Urothelium cell line (cell line): ENCODE results near the gene PTHLH.
A peak's percentile ranks its signal among the peaks of the same experiment; 100 is the strongest.

Experiments used
- DNase-seq: peaks from one replicate; pipeline ENCODE4 v3.0.0; 2011; ENCODE audit warnings: low spot score, mixed read lengths
- FAIRE-seq: peaks from 2 replicates; lab custom pipeline; 2011; peaks lifted over from hg19 to GRCh38; lab: Jason Lieb, UNC

The PTHLH gene

GRCh38 chr12:27972721-27973120 is at the start of gene PTHLH:
Gene PTHLH, minus strand, starts transcription at chr12:27972733. Its CDS starts 3,239 bp downstream, at chr12:27969494.
- no peak for FAIRE-seq

GRCh38 chr12:28021704-28022103 is 49.2 kb upstream of the PTHLH start:
- FAIRE-seq (no peak), DNase-seq (no peak)

More at GRCh38 chr12:27972721-27973120, at the start of gene PTHLH:
- DNase-seq, result no peak

GRCh38 chr12:28017873-28018255 is 45.3 kb upstream of the PTHLH start:
- no peak for FAIRE-seq
- no peak for DNase-seq

GRCh38 chr12:28017126-28017872 is 44.8 kb upstream of the PTHLH start:
- FAIRE-seq (no peak), DNase-seq (no peak)

- DNase-seq, result no peak
- no peak for FAIRE-seq
Observed at GRCh38 chr12:28015165-28015564, 42.6 kb upstream of the PTHLH start.

- FAIRE-seq (no peak), DNase-seq (no peak)
Observed at GRCh38 chr12:28014196-28014595, 41.7 kb upstream of the PTHLH start.

GRCh38 chr12:28012333-28012918 is 39.9 kb upstream of the PTHLH start:
- FAIRE-seq (no peak), DNase-seq (no peak)

GRCh38 chr12:28010036-28010435 is 37.5 kb upstream of the PTHLH start:
- no peak for FAIRE-seq
- no peak for DNase-seq

- DNase-seq, result no peak
Observed at GRCh38 chr12:27999970-28000369, 27.4 kb upstream of the PTHLH start.

GRCh38 chr12:27999521-27999920 is 27.0 kb upstream of the PTHLH start:
- FAIRE-seq (no peak), DNase-seq (no peak)

More at GRCh38 chr12:27999970-28000369, 27.4 kb upstream of the PTHLH start:
- FAIRE-seq, result no peak

GRCh38 chr12:27998658-27999057 is 26.1 kb upstream of the PTHLH start:
- FAIRE-seq, result no peak
- DNase-seq, result no peak

GRCh38 chr12:27998170-27998569 is 25.6 kb upstream of the PTHLH start:
- no peak for DNase-seq
- no peak for FAIRE-seq

GRCh38 chr12:27996761-27997160 is 24.2 kb upstream of the PTHLH start:
- DNase-seq (no peak), FAIRE-seq (no peak)

- no peak for DNase-seq
- FAIRE-seq, result no peak
Observed at GRCh38 chr12:27995406-27995805, 22.9 kb upstream of the PTHLH start.

GRCh38 chr12:27988594-27989233 is 16.2 kb upstream of the PTHLH start:
- FAIRE-seq, result no peak
- no peak for DNase-seq

- no peak for FAIRE-seq
Observed at GRCh38 chr12:27987331-27987730, 14.8 kb upstream of the PTHLH start.

GRCh38 chr12:27984275-27984674 is 11.7 kb upstream of the PTHLH start:
- FAIRE-seq (peak; percentile 50), DNase-seq (no peak)

More at GRCh38 chr12:27987331-27987730, 14.8 kb upstream of the PTHLH start:
- DNase-seq, result no peak

- DNase-seq (no peak), FAIRE-seq (no peak)
Observed at GRCh38 chr12:27982951-27983350, 10.4 kb upstream of the PTHLH start.

GRCh38 chr12:27982385-27982784 is 9.9 kb upstream of the PTHLH start:
- no peak for FAIRE-seq
- DNase-seq, result no peak

GRCh38 chr12:27981874-27982273 is 9.3 kb upstream of the PTHLH start:
- no peak for FAIRE-seq
- DNase-seq, result no peak

- FAIRE-seq, result no peak
- no peak for DNase-seq
Observed at GRCh38 chr12:27979145-27979544, 6.6 kb upstream of the PTHLH start.
